IMR-90 (cell line): ENCODE data around the gene DUS2. TPM values are rescaled to one million over a fixed set of nuclear protein-coding genes. Genes with fewer than 3 reads are reported as not detected.

Experiments
- ATAC-seq: fragments of 200-7000 bp; cut with Tn5 transposase; 2 replicates; pipeline ENCODE4 v1.9.1; 2020; ENCODE audit warnings: low read depth, mild to moderate bottlenecking, moderate library complexity
- BruUV-seq: library from RNA; stranded (reverse); fragments of 400-500 nt; replicated peaks from 2 replicates; lab custom pipeline; 2021; lab: Mats Ljungman, UMichigan
- CTCF ChIA-PET: fragments of 300-600 bp; formaldehyde crosslinking; extraction: SDS; loops from one replicate; lab custom pipeline; 2021; ENCODE audit warnings: antibody characterized with exemption; lab: Yijun Ruan, JAX
- POLR2A ChIA-PET: fragments of 300-600 bp; sonication (Branson Sonifier 250); formaldehyde crosslinking; loops from one replicate; lab custom pipeline; 2022; ENCODE audit warnings: antibody characterized with exemption; ENCODE audit not compliant: unreplicated experiment; lab: Charles Lee
- DNase-seq: peaks from one replicate; pipeline ENCODE4 v3.0.0; 2013
- H2AFZ ChIP-seq: replicated peaks from 2 replicates; pipeline ENCODE3; 2013; ENCODE audit warnings: low read length, mild to moderate bottlenecking; ENCODE audit not compliant: poor library complexity
- H2AK5ac ChIP-seq: 2 replicates; pipeline ENCODE4 v1.6.1; 2013; ENCODE audit warnings: low read depth, low read length, inconsistent platforms
- H2AK9ac ChIP-seq: replicated peaks from 2 replicates; pipeline ENCODE3; 2013; ENCODE audit warnings: mild to moderate bottlenecking, low read depth, low read length, moderate library complexity; ENCODE audit not compliant: poor library complexity
- H2BK120ac ChIP-seq: 2 replicates; pipeline ENCODE4 v1.6.1; 2013; ENCODE audit warnings: low read depth, low read length, inconsistent platforms
- H2BK15ac ChIP-seq: 3 replicates; pipeline ENCODE4 v1.6.1; 2013; ENCODE audit warnings: low read depth, low read length, inconsistent platforms
- H2BK20ac ChIP-seq: 2 replicates; pipeline ENCODE4 v1.6.1; 2013; ENCODE audit warnings: low read depth, mild to moderate bottlenecking, inconsistent platforms, low read length, moderate library complexity
- H2BK5ac ChIP-seq: 2 replicates; pipeline ENCODE4 v1.6.1; 2013; ENCODE audit warnings: mild to moderate bottlenecking, low read depth, low read length, inconsistent platforms; ENCODE audit not compliant: poor library complexity, severe bottlenecking
- H3K14ac ChIP-seq: replicated peaks from 2 replicates; pipeline ENCODE4 v1.6.1; 2013; ENCODE audit warnings: low read depth, low read length, inconsistent platforms
- H3K18ac ChIP-seq: 2 replicates; pipeline ENCODE4 v1.6.1; 2013; ENCODE audit warnings: low read depth, low read length, control low read depth
- H3K23ac ChIP-seq: 2 replicates; pipeline ENCODE4 v1.6.1; 2013; ENCODE audit warnings: low read depth, low read length, inconsistent platforms
- H3K27ac ChIP-seq: 2 replicates; pipeline ENCODE4 v1.5.1; 2013; ENCODE audit warnings: mild to moderate bottlenecking, control low read depth, low read length; ENCODE audit not compliant: insufficient read depth
- H3K27me3 ChIP-seq: 2 replicates; pipeline ENCODE4 v1.6.1; 2013; ENCODE audit warnings: low read length; ENCODE audit not compliant: control insufficient read depth, insufficient read depth
- H3K36me3 ChIP-seq: 2 replicates; pipeline ENCODE4 v1.6.1; 2013; ENCODE audit warnings: low read length, mixed read lengths; ENCODE audit not compliant: control insufficient read depth, insufficient read depth
- H3K4ac ChIP-seq: 2 replicates; pipeline ENCODE4 v1.6.1; 2013; ENCODE audit warnings: low read depth, low read length, inconsistent platforms
- H3K4me1 ChIP-seq: 2 replicates; pipeline ENCODE4 v1.6.1; 2013; ENCODE audit warnings: low read length, mixed read lengths; ENCODE audit not compliant: control insufficient read depth, insufficient read depth
- H3K4me2 ChIP-seq: 2 replicates; pipeline ENCODE4 v1.6.1; 2013; ENCODE audit warnings: low read depth, mild to moderate bottlenecking, control low read depth, low read length, moderate library complexity
- H3K4me3 ChIP-seq: 2 replicates; pipeline ENCODE4 v1.5.1; 2013; ENCODE audit warnings: low read depth, mild to moderate bottlenecking, control low read depth, low read length, moderate library complexity; ENCODE audit not compliant: insufficient read depth
- H3K56ac ChIP-seq: 2 replicates; pipeline ENCODE4 v1.6.1; 2013; ENCODE audit warnings: low read length, inconsistent platforms; ENCODE audit not compliant: insufficient read depth; ENCODE audit errors: extremely low read depth
- H3K79me1 ChIP-seq, 2 experiments: 2 replicates each; pipeline ENCODE4 v1.6.1; 2013; ENCODE audit warnings: low read length in 2 of 2, inconsistent platforms in 1 of 2, low read depth in 1 of 2
- H3K9ac ChIP-seq: 2 replicates; pipeline ENCODE4 v1.6.1; 2013; ENCODE audit warnings: low read depth, low read length, control low read depth
- H3K9me1 ChIP-seq: 2 replicates; pipeline ENCODE4 v1.6.1; 2013; ENCODE audit warnings: low read length, inconsistent platforms; ENCODE audit not compliant: insufficient read depth
- H3K9me3 ChIP-seq: 2 replicates; pipeline ENCODE4 v1.6.1; 2013; ENCODE audit warnings: low read length; ENCODE audit not compliant: control insufficient read depth, insufficient read depth
- H4K20me1 ChIP-seq: 2 replicates; pipeline ENCODE4 v1.6.1; 2013; ENCODE audit warnings: low read length, inconsistent platforms; ENCODE audit not compliant: insufficient read depth
- H4K5ac ChIP-seq: 2 replicates; pipeline ENCODE4 v1.6.1; 2013; ENCODE audit warnings: mild to moderate bottlenecking, low read depth, low read length, control low read depth
- H4K8ac ChIP-seq, 2 experiments: 2 replicates each; pipeline ENCODE4 v1.6.1; 2013; ENCODE audit warnings: low read depth in 2 of 2, low read length in 2 of 2, control low read depth in 1 of 2, inconsistent platforms in 1 of 2
- H4K91ac ChIP-seq: 2 replicates; pipeline ENCODE4 v1.6.1; 2013; ENCODE audit warnings: low read depth, low read length, inconsistent platforms; ENCODE audit not compliant: insufficient read depth
- ELK1 ChIP-seq: fragments of 150-350 bp; IDR thresholded peaks from 2 replicates; pipeline ENCODE4 v1.6.1; 2016; ENCODE audit warnings: low read depth, mild to moderate bottlenecking, low read length, moderate library complexity, borderline replicate concordance
- MAFK ChIP-seq: IDR thresholded peaks from 2 replicates; pipeline ENCODE4 v1.6.1; 2012; ENCODE audit warnings: low read depth, low read length, improper control_type of control experiment
- SMC3 ChIP-seq: fragments of 150-350 bp; IDR thresholded peaks from 2 replicates; pipeline ENCODE4 v1.6.1; 2016; ENCODE audit warnings: low read depth, mild to moderate bottlenecking, antibody characterized with exemption, low read length, moderate library complexity
- WGBS, 2 experiments: methylation state at CpG; one replicate each; pipeline versions ENCODE4 v1.1.5 to v1.1.7; 2013; ENCODE audit warnings: missing lambda C conversion rate in 2 of 2; ENCODE audit not compliant: insufficient read length in 1 of 2; ENCODE audit errors: extremely low coverage in 2 of 2; 5-methylcytosine and 5-hydroxymethylcytosine counted together
- dilution Hi-C: fragments of 300-500 bp; cut with HindIII; formaldehyde crosslinking; loops from one replicate; pipeline ENCODE4 v1.14.3; 2018; ENCODE audit warnings: low sequenced_read_pairs; ENCODE audit not compliant: unreplicated experiment
- in situ Hi-C: fragments of 300-500 bp; cut with MboI; formaldehyde crosslinking; loops from 3 replicates; pipeline ENCODE4 v1.14.3; 2019; ENCODE audit warnings: low sequenced_read_pairs, inconsistent platforms, mixed read lengths
- intact Hi-C: fragments of 100-400 bp; cut with micrococcal nuclease; formaldehyde crosslinking; loops from 2 replicates; pipeline ENCODE4 v1.10.0; 2022
- polyA plus RNA-seq, 3 experiments: library from polyadenylated mRNA; depleted of rRNA; stranded (reverse); fragments of >200 nt; gene quantifications; 2 replicates each; pipeline ENCODE4 v1.2.3, GENCODE V29; 2012; ENCODE audit warnings: low replicate concordance in 1 of 3
- total RNA-seq: library from RNA; depleted of rRNA; stranded (reverse); fragments of >200 nt; gene quantifications from 2 replicates; pipeline ENCODE4 v1.2.3, GENCODE V29; 2012

The DUS2 gene
- total and polyA plus RNA-seq, 2 of the 4 experiments (the other 2 are of a cell fraction), result 15.8 to 30.5 TPM

DNA sequence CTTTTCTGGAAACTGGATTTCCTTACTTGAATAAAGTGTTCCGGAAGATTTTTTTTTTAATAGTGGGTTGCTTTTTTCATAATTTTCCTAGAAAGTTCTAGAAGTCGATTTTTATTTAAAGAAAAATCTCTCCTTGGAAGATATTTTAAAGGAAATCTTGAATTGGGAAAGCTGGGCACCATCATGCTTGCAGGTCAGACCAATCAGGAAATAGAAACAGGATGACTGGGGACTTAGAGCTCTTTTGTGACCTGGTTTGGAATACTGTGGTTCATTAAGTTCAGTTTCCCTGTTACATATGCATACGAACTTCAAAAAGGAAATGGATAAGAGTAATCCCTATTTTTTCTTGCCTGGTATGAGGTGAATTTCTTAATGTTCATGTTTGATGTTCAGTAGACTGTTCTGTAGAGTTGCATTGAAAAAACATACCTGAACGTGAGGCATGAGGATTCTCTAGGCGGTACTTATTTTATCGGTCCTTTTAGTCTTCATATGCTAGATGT is 63.3 kb downstream of the DUS2 start (continued):
- TF ChIP-seq SMC3, result no peak

DNA sequence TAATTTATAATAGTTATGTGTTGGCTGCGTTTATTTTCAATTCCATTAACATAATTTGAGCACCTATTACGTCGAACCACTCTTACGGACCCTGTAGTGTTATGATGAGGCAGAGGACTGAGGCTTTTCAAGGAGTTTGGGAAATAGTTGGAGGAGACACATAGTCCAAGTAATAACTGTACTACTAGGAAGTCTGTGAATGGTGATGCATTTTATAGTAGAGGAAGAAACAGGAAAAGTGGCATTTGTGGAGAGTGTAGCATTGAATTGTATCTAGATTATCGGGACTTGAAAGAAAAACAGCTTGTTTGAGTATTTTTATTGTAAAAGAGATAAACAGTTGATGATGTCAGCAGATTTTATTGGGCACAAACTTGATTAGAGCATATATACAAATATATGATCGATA is 63.8 kb downstream of the DUS2 start:
- in situ Hi-C loops, result no loop called here
- POLR2A ChIA-PET, result interaction anchor here (0.6 to 0.7 kb wide), 2 partner anchors 152 to 649 kb away, joined by 3 to 4 read pairs; no protein-coding TSS in a partner anchor
- H3K9ac ChIP-seq, result peak overlapping the region; percentile 55; the same call in 1 of the 2 replicates

More for the DNA sequence above, 63.8 kb downstream of the DUS2 start:
- peak overlapping the region; percentile 29; the same call in 1 of the 2 replicates for H3K56ac ChIP-seq
- dilution Hi-C loops, result no loop called here
- no peak for DNase-seq
- CTCF ChIA-PET, result no interaction called here
- peaks cover 15% of the 10 kb centered on the region; the same call in 1 of the 2 replicates for H3K9me1 ChIP-seq
- peaks cover 12% of the 10 kb centered on the region for H3K4me1 ChIP-seq
- no peak for ATAC-seq
- no peak overlapping the region; the same call in 1 of the 2 replicates for H3K18ac ChIP-seq
- 0% methylated on average over 1 of the region's 6 CpGs; no CpG with 5 or more reads in 1 of the 2 experiments for WGBS, 2 experiments
- H3K4me2 ChIP-seq, result peak overlapping the region; percentile 99
- H2AK9ac ChIP-seq, result no peak overlapping the region
- no peak overlapping the region for H4K5ac ChIP-seq
- H3K14ac ChIP-seq, result 0 out of 2 replicates have a peak overlapping the region, but pooled peaks have one; percentile 3
- peaks cover 8% of the 10 kb centered on the region; the same call in 1 of the 2 replicates for H4K20me1 ChIP-seq
- no peak overlapping the region for H4K91ac ChIP-seq
- peaks cover 10 to 43% of the 10 kb centered on the region in 2 experiments; a peak in 3 of 4 replicates for H3K79me1 ChIP-seq
- BruUV-seq, result no TSS peak
- no peaks in the 10 kb centered on the region for H3K36me3 ChIP-seq
- TF ChIP-seq ELK1 (no peak), MAFK (peak; percentile 96)
- intact Hi-C loops, result loop anchor here (2.0 to 10.0 kb wide), 2 partner anchors 30 to 238 kb away; no protein-coding TSS in a partner anchor
- no peak overlapping the region for H2BK15ac ChIP-seq
- H4K8ac ChIP-seq, result no peak overlapping the region
- H3K23ac ChIP-seq, result no peak overlapping the region
- H3K4ac ChIP-seq, result no peak overlapping the region
- H3K27me3 ChIP-seq, result no peaks in the 10 kb centered on the region
- H2AFZ ChIP-seq, result no peak overlapping the region
- H2AK5ac ChIP-seq, result no peak overlapping the region
- no peak overlapping the region for H2BK120ac ChIP-seq
- H3K9me3 ChIP-seq, result no peaks in the 10 kb centered on the region
- no peak overlapping the region for H2BK5ac ChIP-seq
- H3K27ac ChIP-seq, result no peak overlapping the region
- no peak overlapping the region for H2BK20ac ChIP-seq
- H3K4me3 ChIP-seq, result peak overlapping the region; percentile 99
